Esophagus muscularis mucosa (tissue), 4 donors: ENCODE results near the gene TNFRSF19. TPM values are rescaled to one million over a fixed set of nuclear protein-coding genes. Genes with fewer than 3 reads are reported as not detected.
"Not testable (repeated sequence)": the region's sequence is repeated elsewhere in the genome, so short reads cannot be mapped to it uniquely, and the experiment has no call there.

ENCODE experiments used
- DNase-seq: peaks from one replicate; pipeline ENCODE4 v3.0.0-alpha.2; 2017; ENCODE audit errors: extremely low spot score
- H3K27ac ChIP-seq, 4 donors: fragments of 200-600 bp; sonication (generic); replicated peaks in 1 of 4; 1 replicate in 3 of 4; 2 replicates in 1 of 4; pipeline ENCODE4 v1.5.1; 2016 to 2019; ENCODE audit warnings: mild to moderate bottlenecking in 1 of 4
- H3K27me3 ChIP-seq, 4 donors: fragments of 200-600 bp; sonication (generic); one replicate each; pipeline versions ENCODE4 v1.5.1 to v1.6.0; 2016 to 2019
- H3K36me3 ChIP-seq, 4 donors: fragments of 200-600 bp; sonication (generic); one replicate each; pipeline ENCODE4 v1.5.1; 2016 to 2019
- H3K4me1 ChIP-seq, 4 donors: fragments of 200-600 bp; sonication (generic); one replicate each; pipeline ENCODE4 v1.5.1; 2016 to 2019
- H3K4me3 ChIP-seq, 4 donors: fragments of 200-600 bp; sonication (generic); 1 replicate in 2 of 4; 2 replicates in 2 of 4; pipeline ENCODE4 v1.5.1; 2016 to 2019; ENCODE audit warnings: mild to moderate bottlenecking in 4 of 4, moderate library complexity in 1 of 4
- H3K9me3 ChIP-seq, 4 donors: fragments of 200-600 bp; sonication (generic); 1 replicate in 3 of 4; 2 replicates in 1 of 4; pipeline ENCODE4 v1.5.1; 2016 to 2019
- CTCF ChIP-seq, 3 experiments: fragments of 200-600 bp in 2 of 3; fragments of 450-650 bp in 1 of 3; sonication (generic) in 2 of 3; IDR thresholded peaks; one replicate each; pipeline ENCODE4 v1.5.1; 2017 to 2019; ENCODE audit warnings: antibody characterized with exemption in 3 of 3, mild to moderate bottlenecking in 2 of 3, moderate library complexity in 1 of 3
- EP300 ChIP-seq: sonication (generic); formaldehyde crosslinking; IDR thresholded peaks from one replicate; pipeline ENCODE4 v1.6.1; 2017; ENCODE audit warnings: antibody characterized with exemption
- POLR2A ChIP-seq: fragments of 450-650 bp; IDR thresholded peaks from one replicate; pipeline ENCODE4 v1.6.1; 2017; ENCODE audit warnings: antibody characterized with exemption, moderate library complexity, mild to moderate bottlenecking, low read depth
- POLR2AphosphoS5 ChIP-seq, 2 donors: sonication (generic); formaldehyde crosslinking; IDR thresholded peaks; one replicate each; pipeline ENCODE4 v1.6.1; 2017; ENCODE audit warnings: antibody characterized with exemption in 2 of 2
- WGBS: methylation state at CpG from one replicate; pipeline ENCODE4 v1.1.5; 2018; 5-methylcytosine and 5-hydroxymethylcytosine counted together
- intact Hi-C: fragments of 100-400 bp; cut with DNase I; formaldehyde crosslinking; loops from one replicate; pipeline ENCODE4 v1.15.1; 2023
- total RNA-seq, 4 donors: library from RNA; depleted of rRNA; stranded (reverse); fragments of >200 nt; gene quantifications; one replicate each; pipeline versions ENCODE4 v1.1.0 to v1.2.1, GENCODE V29; 2016

Gene TNFRSF19
- 1 to 10 TPM; 3.2 to 5.6 (median 5.0) TPM for total RNA-seq

DNA sequence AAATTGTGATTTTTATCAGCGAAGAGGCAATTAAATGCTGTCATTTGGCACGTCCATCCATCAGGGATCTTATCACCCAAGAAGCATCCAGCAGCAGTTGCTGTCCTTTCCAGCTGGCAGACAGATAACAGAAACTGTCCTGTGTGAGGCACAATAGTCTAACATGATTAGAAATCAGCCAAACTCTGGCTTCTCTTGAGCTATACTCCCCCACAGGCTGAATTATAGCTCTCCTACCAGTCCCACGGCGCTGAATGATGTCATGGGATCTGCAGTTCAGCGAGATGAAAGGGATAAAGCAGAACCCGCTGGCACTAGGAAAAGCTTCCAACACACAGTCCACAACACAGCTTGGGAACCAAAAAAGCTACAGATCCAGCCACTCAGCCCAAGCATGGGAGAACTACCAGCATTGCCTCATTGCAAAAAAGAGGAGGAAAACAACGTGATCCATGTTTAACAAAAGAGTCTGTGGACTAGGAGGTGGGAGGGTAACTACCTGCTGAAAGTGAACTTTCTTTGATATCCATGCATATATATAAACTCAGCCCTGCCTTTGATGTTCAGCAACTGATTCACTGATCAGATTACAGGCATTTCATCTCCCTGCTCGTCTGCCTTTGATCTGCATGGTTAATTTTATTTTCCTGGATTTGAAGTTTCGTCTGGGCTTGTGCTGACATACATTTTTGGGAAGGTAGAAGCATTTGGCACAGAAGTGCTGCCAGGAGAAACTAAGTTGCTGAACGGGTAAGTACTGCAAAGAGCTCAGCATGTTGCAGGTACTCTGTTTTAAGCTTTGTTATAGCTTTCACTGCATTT is at the start of gene TNFRSF19:
Gene TNFRSF19, plus strand, starts transcription at position 314 of the 822 bp plus-strand sequence. CDS start 19,772 bp downstream, outside the sequence.
- Histone ChIP-seq H3K36me3 (no peaks in the 10 kb centered on the region), H3K9me3 (no peaks in the 10 kb centered on the region), H3K27ac (peak within 1 kb of the TSS; percentile 51 to 65 (median 60)), H3K27me3 (no peaks in the 10 kb centered on the region), H3K4me3 (peak within 1 kb of the TSS; percentile 31 to 49 (median 36)), H3K4me1 (peaks cover 0 to 22% (median 19%) of the 10 kb centered on the region in 4 donors)
- WGBS, result 23% methylated on average over 10 of the region's 10 CpGs
- TF ChIP-seq CTCF (IDR thresholded peaks at IDR 0.05), result no peak
- TF ChIP-seq POLR2AphosphoS5 (IDR thresholded peaks at IDR 0.05), result peak; percentile 13 to 41
- TF ChIP-seq EP300, result no peak
- no peak for DNase-seq
- intact Hi-C loops, result no loop called here

- H3K4me3 ChIP-seq, H3K4me1 ChIP-seq, H3K27me3 ChIP-seq, H3K9me3 ChIP-seq, H3K36me3 ChIP-seq, H3K27ac ChIP-seq, intact Hi-C loops: not testable (repeated sequence)
- 78% methylated on average over 3 of the region's 3 CpGs for WGBS
- peak; percentile 31 for DNase-seq
Measured at GRCh38 chr13:23529926-23530325, 40.3 kb upstream of the TNFRSF19 start.

GRCh38 chr13:23531446-23531845 is 38.8 kb upstream of the TNFRSF19 start:
- intact Hi-C loops, result no loop called here
- no peaks in the 10 kb centered on the region for H3K9me3 ChIP-seq
- no peaks in the 10 kb centered on the region for H3K4me1 ChIP-seq
- H3K27ac ChIP-seq, result no peak overlapping the region
- TF ChIP-seq POLR2AphosphoS5 (IDR thresholded peaks at IDR 0.05) (no peak), POLR2A (no peak), EP300 (no peak), CTCF (IDR thresholded peaks at IDR 0.05) (no peak)
- H3K36me3 ChIP-seq, result no peaks in the 10 kb centered on the region
- H3K27me3 ChIP-seq, result no peaks in the 10 kb centered on the region
- WGBS, result 81% methylated on average over 4 of the region's 15 CpGs
- peak; percentile 66 for DNase-seq
- H3K4me3 ChIP-seq, result no peak overlapping the region

- Histone ChIP-seq H3K27ac (no peak overlapping the region), H3K9me3 (no peaks in the 10 kb centered on the region), H3K27me3 (no peaks in the 10 kb centered on the region), H3K36me3 (no peaks in the 10 kb centered on the region), H3K4me1 (no peaks in the 10 kb centered on the region), H3K4me3 (no peak overlapping the region)
- TF ChIP-seq POLR2AphosphoS5 (IDR thresholded peaks at IDR 0.05), result no peak
- TF ChIP-seq POLR2A, result no peak
- no peak for TF ChIP-seq CTCF (IDR thresholded peaks at IDR 0.05)
- TF ChIP-seq EP300, result no peak
- 86% methylated on average over 5 of the region's 5 CpGs for WGBS
- DNase-seq, result peak; percentile 64
- intact Hi-C loops, result no loop called here
Measured at GRCh38 chr13:23534090-23534489, 36.1 kb upstream of the TNFRSF19 start.

GRCh38 chr13:23541221-23541824 is 28.9 kb upstream of the TNFRSF19 start:
- no peaks in the 10 kb centered on the region for H3K36me3 ChIP-seq
- H3K27me3 ChIP-seq, result no peaks in the 10 kb centered on the region
- H3K27ac ChIP-seq, result no peak overlapping the region
- no peak overlapping the region for H3K4me3 ChIP-seq
- no peaks in the 10 kb centered on the region for H3K4me1 ChIP-seq
- intact Hi-C loops, result no loop called here
- WGBS, result 94% methylated on average over 4 of the region's 4 CpGs
- DNase-seq, result no peak
- TF ChIP-seq POLR2AphosphoS5 (IDR thresholded peaks at IDR 0.05) (no peak), POLR2A (no peak), EP300 (no peak), CTCF (IDR thresholded peaks at IDR 0.05) (no peak)
- no peaks in the 10 kb centered on the region for H3K9me3 ChIP-seq
